A204.1 (cell line): ENCODE data around the gene SLC35E1.
"Not testable (repeated sequence)": the region's sequence is repeated elsewhere in the genome, so short reads cannot be mapped to it uniquely, and the experiment has no call there.

ENCODE experiments used
- FAIRE-seq: peaks from 2 replicates; lab custom pipeline; 2012; peaks lifted over from hg19 to GRCh38; lab: Jason Lieb, UNC

Gene SLC35E1

GRCh38 chr19:16581145-16581970 lies 9.1 kb upstream of the SLC35E1 start:
- FAIRE-seq, result no peak

DNA sequence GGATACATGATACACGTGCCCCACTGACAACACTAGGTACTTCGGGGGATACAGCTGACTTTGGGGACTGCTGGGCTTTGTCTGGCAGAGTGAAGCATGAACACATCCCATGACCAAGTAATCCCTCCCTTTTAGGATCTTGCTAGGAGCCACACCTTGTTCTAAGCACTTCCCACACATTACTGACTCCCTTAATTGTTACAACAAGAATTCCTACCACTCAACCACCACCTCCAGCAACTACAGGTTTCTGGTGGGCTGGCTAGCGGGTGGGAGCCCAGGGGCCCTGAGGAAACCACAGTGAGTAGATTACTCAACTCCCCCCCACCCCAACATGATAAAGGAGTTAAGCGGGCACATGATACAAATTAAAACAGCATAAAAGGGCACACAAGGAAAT lies 7.2 kb upstream of the SLC35E1 start:
- FAIRE-seq, result no peak

DNA sequence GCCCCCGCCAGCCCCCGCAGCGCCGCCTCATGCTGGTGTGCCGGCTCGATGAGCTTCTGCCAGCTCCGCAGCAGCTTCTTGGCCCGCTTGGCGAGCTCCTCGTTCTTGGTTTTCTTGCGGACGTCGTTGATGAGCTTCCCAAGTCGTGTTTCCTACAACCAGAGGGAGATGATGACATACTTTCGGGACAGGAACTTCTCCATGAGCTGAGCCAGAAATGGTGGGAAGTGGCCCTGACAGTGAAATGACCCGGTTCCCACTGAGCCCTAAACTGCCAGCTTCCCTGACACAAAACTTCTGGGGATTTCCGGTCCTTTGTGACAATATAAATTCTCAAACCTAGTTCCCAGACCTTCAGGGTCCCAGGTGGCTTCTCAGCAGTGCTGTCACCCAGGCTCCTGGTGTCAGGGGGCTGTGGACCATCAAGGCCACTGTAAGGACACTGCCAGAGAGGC lies 5.3 kb upstream of the SLC35E1 start:
- no peak for FAIRE-seq

DNA sequence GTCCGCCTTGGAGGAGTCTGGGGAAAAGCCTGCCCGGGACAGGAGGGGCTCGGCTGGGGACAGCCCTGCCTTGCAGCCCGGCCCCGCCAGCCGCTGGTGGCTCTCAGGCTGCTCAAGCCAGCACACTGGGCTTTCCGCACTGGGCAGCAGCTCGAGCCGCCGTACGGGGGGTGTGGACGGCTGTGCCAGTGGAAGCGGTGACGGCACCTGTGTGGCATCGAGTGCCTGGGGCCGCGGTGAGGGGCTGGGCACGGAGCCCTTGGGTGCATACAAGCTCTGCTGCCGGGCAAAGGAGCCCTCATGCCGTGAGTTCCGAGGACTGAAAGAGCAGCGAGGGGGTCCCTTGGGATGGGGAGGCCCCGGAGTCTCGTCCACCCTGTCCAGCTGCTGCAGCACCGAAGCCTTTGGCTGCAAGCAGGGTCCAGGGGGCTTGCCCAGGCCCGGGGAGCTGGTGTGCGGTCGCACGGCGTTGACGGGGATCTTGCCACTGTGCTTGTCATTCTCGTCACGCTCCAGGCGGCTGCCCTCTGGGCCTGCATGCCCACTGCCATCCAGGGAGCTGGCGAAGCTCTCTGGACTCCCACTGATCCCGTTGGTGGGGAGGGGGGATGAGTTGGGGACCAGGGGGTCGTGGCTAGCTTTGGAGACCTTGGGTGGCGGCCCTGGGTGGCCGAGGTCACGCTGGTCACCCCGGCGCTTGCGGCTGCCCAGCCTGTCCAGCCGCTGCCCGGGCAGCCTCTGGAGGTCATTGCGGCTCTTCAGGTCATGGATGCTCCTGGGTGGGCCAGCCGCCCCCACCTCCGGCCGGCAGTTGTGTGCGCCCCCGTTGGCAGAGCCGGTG lies 4.7 kb upstream of the SLC35E1 start:
- FAIRE-seq, result no peak

- FAIRE-seq, result no peak
Observed at GRCh38 chr19:16575861-16576689, 3.9 kb upstream of the SLC35E1 start.

- no peak for FAIRE-seq
Observed at GRCh38 chr19:16575282-16575681, 3.1 kb upstream of the SLC35E1 start.

DNA sequence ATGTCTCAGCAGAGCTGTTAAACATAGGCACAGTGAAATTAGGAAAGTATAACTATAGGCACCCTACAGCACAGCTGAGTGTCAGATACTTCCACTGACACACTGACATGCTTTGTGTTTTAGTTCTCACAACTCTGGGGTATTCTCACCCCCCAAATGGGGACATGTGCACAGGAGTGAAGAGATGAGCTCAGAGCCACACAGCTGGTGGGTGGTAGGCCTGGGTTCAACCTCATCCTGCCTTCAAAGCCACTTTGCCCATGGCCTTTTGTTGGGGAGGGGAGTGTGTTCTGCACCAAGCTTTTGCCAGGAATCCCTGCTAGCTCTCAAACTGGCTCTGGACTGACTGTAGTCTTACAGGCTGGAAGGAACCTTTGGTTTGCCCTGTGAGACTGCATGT lies 1.7 kb upstream of the SLC35E1 start:
- FAIRE-seq, result no peak

GRCh38 chr19:16573296-16573695 lies 1.1 kb upstream of the SLC35E1 start:
- FAIRE-seq, result no peak

- no peak for FAIRE-seq
Observed at GRCh38 chr19:16571822-16572331, 338 bp downstream of the SLC35E1 start.

GRCh38 chr19:16571283-16571682 lies 932 bp downstream of the SLC35E1 start:
- no peak for FAIRE-seq

- no peak for FAIRE-seq
Observed at GRCh38 chr19:16569609-16570320, 2.5 kb downstream of the SLC35E1 start.

GRCh38 chr19:16566702-16567101 lies 5.5 kb downstream of the SLC35E1 start:
- no peak for FAIRE-seq

GRCh38 chr19:16566161-16566560 lies 6.1 kb downstream of the SLC35E1 start:
- FAIRE-seq, result no peak

DNA sequence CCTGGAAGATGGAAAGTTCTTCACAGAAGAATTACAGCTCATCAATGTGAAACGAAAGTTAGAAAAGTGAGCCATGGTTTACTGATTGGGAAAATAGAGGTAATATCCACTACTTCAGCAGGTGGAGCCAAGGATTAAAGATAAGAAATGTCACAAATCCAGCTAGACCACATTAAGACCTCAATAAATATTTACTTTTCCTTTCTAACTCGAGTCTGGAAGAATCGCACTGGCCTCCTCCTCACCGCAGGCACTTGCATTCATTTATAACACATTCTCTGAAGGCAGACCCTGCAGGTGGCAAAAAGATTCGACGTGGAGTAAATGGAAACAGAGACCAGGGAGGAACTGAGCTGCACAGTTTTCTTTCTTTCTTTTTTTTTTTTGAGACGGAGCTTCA lies 7.4 kb downstream of the SLC35E1 start:
- FAIRE-seq, result no peak

DNA sequence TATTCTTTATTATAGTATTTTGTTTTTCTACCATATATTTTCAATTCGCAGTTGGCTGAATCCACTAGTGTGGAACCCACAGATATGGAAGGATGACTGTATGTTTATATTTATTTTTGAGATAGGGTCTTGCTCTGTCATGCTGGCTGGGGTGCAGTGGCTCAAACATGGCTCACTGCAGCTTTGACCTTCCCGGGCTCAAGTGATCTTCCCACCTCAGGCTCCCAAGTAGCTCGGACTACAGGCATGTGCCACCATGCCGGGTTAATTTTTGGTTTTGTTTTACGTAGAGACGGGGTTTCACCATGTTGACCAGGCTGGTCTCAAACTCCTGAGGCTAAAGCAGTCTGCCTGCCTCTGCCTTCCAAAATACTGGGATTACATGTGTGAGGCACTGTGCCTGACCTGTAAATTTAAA lies 9.6 kb downstream of the SLC35E1 start:
- FAIRE-seq, result no peak

GRCh38 chr19:16561382-16561781 lies 10.8 kb downstream of the SLC35E1 start:
- FAIRE-seq, result no peak

DNA sequence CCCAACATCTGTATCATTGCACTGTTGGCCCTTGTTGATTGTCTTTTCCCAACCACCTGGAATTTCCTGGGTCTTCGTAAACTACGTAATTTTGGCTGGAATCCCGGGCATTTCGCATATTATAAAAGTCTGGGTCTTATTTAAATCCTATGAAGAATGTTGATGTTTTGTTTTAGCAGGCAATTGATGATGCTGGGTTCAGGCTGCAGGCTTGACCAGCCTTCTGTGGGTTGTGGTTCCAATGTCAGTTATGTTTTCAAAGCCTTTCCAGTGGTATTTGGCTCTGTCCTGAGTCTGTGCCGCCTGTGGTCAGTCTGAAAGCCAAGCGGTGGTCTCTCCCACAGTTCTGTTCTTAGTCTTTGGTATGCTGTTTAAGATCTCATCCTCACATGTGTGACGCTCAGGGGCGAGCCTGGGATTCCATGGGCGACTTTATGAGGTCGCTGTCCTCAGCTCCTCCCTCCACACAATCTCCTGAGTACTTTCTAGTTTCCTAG lies 12.4 kb downstream of the SLC35E1 start:
- no peak for FAIRE-seq

GRCh38 chr19:16554776-16555175 lies 17.4 kb downstream of the SLC35E1 start:
- no peak for FAIRE-seq

- not testable (repeated sequence) for FAIRE-seq
Observed at GRCh38 chr19:16551902-16552301, 20.3 kb downstream of the SLC35E1 start.

DNA sequence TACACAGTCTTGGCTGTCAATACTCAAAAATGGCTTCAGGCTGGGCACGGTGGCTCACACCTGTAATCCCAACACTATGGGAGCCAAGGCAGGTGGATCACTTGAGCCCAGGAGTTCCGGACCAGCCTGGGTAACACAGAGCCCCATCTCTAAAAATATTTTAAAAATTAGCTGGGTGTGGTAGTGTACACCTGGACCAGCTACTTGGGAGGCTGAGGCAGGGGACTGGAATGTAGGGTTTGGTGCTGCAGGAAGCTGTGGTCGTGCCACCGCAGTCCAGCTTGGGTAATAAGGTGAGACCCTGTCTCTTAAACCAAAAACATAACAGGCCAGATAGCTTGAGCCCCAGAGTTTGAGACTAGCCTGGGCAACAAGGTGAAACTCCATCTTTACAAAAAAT lies 23.3 kb downstream of the SLC35E1 start:
- no peak for FAIRE-seq

GRCh38 chr19:16544473-16545231 lies 27.6 kb downstream of the SLC35E1 start:
- FAIRE-seq, result no peak
